ENCODE results near the gene PET117. TPM values are rescaled to one million over a fixed set of nuclear protein-coding genes. Genes with fewer than 3 reads are reported as not detected.

The PET117 gene
- total and polyA plus RNA-seq, 3 donors from 2014 or later, result 13.3 to 17.5 (median 14.4) TPM

DNA sequence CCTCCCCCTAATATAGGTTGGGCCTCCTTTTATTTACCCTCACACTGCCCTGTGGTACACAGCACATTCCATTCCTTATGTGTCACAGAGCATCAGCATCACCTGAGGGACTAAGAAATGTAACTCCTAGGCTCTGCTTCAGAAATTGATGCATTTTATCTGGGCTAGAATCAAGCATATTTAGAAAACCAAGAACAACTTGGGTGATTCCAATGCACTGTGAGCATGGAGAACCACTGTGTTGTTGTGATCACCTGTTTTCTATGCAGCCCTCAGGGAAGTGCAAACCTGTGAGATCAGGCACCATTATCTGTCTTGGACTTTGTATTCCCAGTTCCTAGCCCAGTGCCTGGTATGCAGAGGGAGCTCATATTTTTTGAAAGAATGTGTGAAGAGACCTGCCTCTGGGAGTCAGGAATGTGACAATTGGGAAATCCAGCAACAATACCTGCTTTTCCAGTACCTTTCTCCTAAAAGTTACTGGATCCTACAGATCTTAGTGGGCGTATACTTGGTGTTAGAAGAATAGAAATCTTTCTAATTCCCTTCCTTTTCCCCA, 7.0 kb downstream of the PET117 start:
- intact Hi-C loops (cut with DNase I; ENCODE audit: low total_unique reads), result no loop called here
- Histone ChIP-seq H3K4me1 (peaks cover 6% of the 10 kb centered on the region), H3K9me3 (no peaks in the 10 kb centered on the region), H3K27me3 (no peaks in the 10 kb centered on the region), H3K4me3 (no peak overlapping the region), H3K36me3 (ENCODE audit: low read depth, missing control alignments) (no peaks in the 10 kb centered on the region), H3K27ac (no peak overlapping the region)
- no peak for TF ChIP-seq POLR2A (IDR thresholded peaks at IDR 0.05)
- TF ChIP-seq, protein P1, sequence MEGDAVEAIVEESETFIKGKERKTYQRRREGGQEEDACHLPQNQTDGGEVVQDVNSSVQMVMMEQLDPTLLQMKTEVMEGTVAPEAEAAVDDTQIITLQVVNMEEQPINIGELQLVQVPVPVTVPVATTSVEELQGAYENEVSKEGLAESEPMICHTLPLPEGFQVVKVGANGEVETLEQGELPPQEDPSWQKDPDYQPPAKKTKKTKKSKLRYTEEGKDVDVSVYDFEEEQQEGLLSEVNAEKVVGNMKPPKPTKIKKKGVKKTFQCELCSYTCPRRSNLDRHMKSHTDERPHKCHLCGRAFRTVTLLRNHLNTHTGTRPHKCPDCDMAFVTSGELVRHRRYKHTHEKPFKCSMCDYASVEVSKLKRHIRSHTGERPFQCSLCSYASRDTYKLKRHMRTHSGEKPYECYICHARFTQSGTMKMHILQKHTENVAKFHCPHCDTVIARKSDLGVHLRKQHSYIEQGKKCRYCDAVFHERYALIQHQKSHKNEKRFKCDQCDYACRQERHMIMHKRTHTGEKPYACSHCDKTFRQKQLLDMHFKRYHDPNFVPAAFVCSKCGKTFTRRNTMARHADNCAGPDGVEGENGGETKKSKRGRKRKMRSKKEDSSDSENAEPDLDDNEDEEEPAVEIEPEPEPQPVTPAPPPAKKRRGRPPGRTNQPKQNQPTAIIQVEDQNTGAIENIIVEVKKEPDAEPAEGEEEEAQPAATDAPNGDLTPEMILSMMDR (IDR thresholded peaks at IDR 0.05), result no peak
- WGBS, 2 donors, result 93 to 96% methylated on average over 1 of the region's 1 CpG
- no peak for DNase-seq

DNA sequence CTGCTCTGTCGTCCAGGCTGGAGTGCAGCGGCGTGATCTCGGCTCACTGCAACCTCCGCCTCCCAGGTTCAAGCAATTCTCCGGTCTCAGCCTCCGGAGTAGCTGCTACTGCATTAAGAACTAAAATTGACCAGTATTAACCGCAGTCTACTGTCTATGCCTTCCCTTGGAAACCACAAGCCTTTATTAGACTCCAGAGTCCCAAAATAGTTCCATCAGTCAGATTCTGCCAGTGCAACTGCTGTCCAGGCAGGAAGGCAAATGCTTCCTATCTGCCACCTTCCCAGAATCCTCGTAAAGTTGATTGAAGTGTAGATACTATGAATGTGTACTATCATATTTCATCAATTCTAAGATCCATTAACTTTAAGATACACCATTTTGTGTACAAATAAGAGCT, 16.7 kb downstream of the PET117 start:
- no peaks in the 10 kb centered on the region for H3K9me3 ChIP-seq
- 94 to 97% methylated on average over 8 to 9 of the region's 9 CpGs for WGBS, 2 donors
- no peaks in the 10 kb centered on the region for H3K4me1 ChIP-seq
- H3K36me3 ChIP-seq (ENCODE audit: low read depth, missing control alignments), result no peaks in the 10 kb centered on the region
- intact Hi-C loops (cut with DNase I; ENCODE audit: low total_unique reads), result no loop called here
- no peak for DNase-seq
- no peak overlapping the region for H3K27ac ChIP-seq
- no peaks in the 10 kb centered on the region for H3K27me3 ChIP-seq
- TF ChIP-seq, protein P1 (IDR thresholded peaks at IDR 0.05), result no peak
- TF ChIP-seq POLR2A (IDR thresholded peaks at IDR 0.05), result no peak
- H3K4me3 ChIP-seq, result no peak overlapping the region

DNA sequence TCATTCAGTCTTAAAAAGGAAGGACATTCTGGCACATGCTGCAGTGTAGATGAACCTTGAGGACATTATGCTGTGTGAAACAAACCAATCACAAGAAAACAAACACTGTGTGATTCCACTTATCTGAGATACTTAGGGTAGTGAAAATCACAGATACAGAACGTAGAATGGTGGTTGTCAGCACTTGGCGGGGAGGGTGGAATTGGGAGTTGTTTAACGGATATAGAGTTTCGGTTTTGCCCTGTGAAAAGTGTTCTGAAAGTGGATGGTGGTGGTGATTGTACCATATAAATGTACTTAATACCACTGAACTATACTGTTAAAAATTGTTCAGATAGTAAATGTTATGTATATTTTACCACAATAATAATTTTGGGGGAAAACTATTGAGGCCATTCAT, 18.4 kb downstream of the PET117 start:
- no peaks in the 10 kb centered on the region for H3K27me3 ChIP-seq
- no peak overlapping the region for H3K4me3 ChIP-seq
- no peaks in the 10 kb centered on the region for H3K36me3 ChIP-seq (ENCODE audit: low read depth, missing control alignments)
- H3K27ac ChIP-seq, result no peak overlapping the region
- no peaks in the 10 kb centered on the region for H3K9me3 ChIP-seq
- DNase-seq, result no peak
- TF ChIP-seq, protein P1 (IDR thresholded peaks at IDR 0.05), result no peak
- H3K4me1 ChIP-seq, result no peaks in the 10 kb centered on the region
- 95 to 96% methylated on average over 4 of the region's 4 CpGs for WGBS, 2 donors
- intact Hi-C loops (cut with DNase I; ENCODE audit: low total_unique reads), result no loop called here

DNA sequence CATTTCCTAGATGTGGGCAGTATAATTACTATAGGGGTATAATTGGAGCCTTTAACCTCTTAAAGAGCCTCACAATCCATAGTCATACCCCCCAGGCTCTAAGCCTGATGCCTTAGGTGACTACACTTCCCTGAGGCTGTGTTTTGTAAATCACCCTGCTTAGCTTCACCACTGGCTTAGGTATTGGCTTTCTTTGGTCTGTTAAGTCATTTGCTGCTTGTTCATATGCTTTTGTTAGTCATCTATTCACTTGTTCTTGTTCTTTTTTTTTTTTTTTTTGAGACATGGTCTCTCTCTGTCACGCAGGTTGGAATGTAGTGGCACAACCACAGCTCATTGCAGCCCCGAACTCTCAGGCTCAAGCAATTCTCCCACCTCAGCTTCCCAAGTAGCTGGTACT, 26.7 kb downstream of the PET117 start:
- TF ChIP-seq POLR2A (IDR thresholded peaks at IDR 0.05), result no peak
- TF ChIP-seq, protein P1 (IDR thresholded peaks at IDR 0.05), result no peak
- Histone ChIP-seq H3K4me1 (no peaks in the 10 kb centered on the region), H3K27me3 (no peaks in the 10 kb centered on the region), H3K36me3 (ENCODE audit: low read depth, missing control alignments) (no peaks in the 10 kb centered on the region), H3K27ac (no peak overlapping the region), H3K4me3 (no peak overlapping the region), H3K9me3 (no peaks in the 10 kb centered on the region)
- 86 to 97% methylated on average over 2 of the region's 2 CpGs for WGBS, 2 donors
- intact Hi-C loops (cut with DNase I; ENCODE audit: low total_unique reads), result no loop called here
- DNase-seq, result no peak

DNA sequence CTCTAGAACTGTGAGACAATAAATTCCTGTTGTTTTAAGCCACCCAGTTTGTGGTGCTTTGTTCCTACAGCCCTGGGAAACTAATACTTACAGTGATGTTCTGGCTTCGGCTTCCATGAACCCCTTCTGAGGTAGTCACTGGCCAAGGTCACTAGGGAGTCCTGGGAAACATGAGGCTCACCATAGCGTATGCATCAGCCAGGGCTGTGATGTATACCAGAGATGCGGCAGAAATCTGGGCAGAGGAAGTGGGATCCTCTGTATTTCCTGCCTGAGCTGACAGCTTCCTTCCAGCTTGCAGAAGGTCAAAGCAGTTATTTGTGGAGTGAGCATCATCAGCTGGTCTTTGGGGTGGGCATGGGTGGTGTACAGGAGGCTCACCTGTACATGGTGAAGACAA, 27.9 kb downstream of the PET117 start:
- DNase-seq, result no peak
- TF ChIP-seq, protein P1 (IDR thresholded peaks at IDR 0.05), result no peak
- TF ChIP-seq POLR2A (IDR thresholded peaks at IDR 0.05), result no peak
- 58 to 80% methylated on average over 1 to 3 of the region's 3 CpGs for WGBS, 2 donors
- Histone ChIP-seq H3K9me3 (no peaks in the 10 kb centered on the region), H3K27me3 (no peaks in the 10 kb centered on the region), H3K36me3 (ENCODE audit: low read depth, missing control alignments) (no peaks in the 10 kb centered on the region), H3K27ac (no peak overlapping the region), H3K4me3 (no peak overlapping the region), H3K4me1 (no peaks in the 10 kb centered on the region)
- intact Hi-C loops (cut with DNase I; ENCODE audit: low total_unique reads), result no loop called here

Measured in testis (tissue), 3 donors.